CD14-positive monocyte (primary cell): ENCODE measurements around the gene ASMTL. TPM values are rescaled to one million over a fixed set of nuclear protein-coding genes. Genes with fewer than 3 reads are reported as not detected.

Experiments used
- DNase-seq, 3 donors: peaks; one replicate each; pipeline ENCODE4 v3.0.0-alpha.2; 2011 to 2022
- H2AFZ ChIP-seq: 2 replicates; pipeline ENCODE4 v1.6.0; 2012; ENCODE audit warnings: mild to moderate bottlenecking, low read depth, low read length, inconsistent platforms; ENCODE audit not compliant: insufficient read depth, poor library complexity, severe bottlenecking
- H3K27ac ChIP-seq, 2 donors: 1 replicate in 1 of 2; 2 replicates in 1 of 2; pipeline ENCODE4 v1.5.1; 2012 to 2013; ENCODE audit warnings: low read length in 2 of 2, control low read depth in 1 of 2, inconsistent platforms in 1 of 2, low read depth in 1 of 2, mild to moderate bottlenecking in 1 of 2
- H3K27me3 ChIP-seq, 2 donors: one replicate each; pipeline versions ENCODE4 v1.6.0 to v1.6.1; 2011 to 2013; ENCODE audit warnings: low read length in 2 of 2; ENCODE audit not compliant: control insufficient read depth in 2 of 2, insufficient read depth in 2 of 2
- H3K36me3 ChIP-seq, 2 donors: replicated peaks in 1 of 2; 1 replicate in 1 of 2; 2 replicates in 1 of 2; pipeline versions ENCODE4 v1.5.1 to v1.6.1; 2012 to 2013; ENCODE audit warnings: low read length in 2 of 2, control low read depth in 1 of 2, inconsistent platforms in 1 of 2, mild to moderate bottlenecking in 1 of 2; ENCODE audit not compliant: insufficient read depth in 2 of 2, control insufficient read depth in 1 of 2
- H3K4me1 ChIP-seq, 2 donors: 1 replicate in 1 of 2; 2 replicates in 1 of 2; pipeline versions ENCODE4 v1.5.1 to v1.6.1; 2012 to 2013; ENCODE audit warnings: low read length in 2 of 2, control low read depth in 1 of 2, inconsistent platforms in 1 of 2, mild to moderate bottlenecking in 1 of 2, moderate library complexity in 1 of 2; ENCODE audit not compliant: insufficient read depth in 2 of 2, control insufficient read depth in 1 of 2
- H3K4me2 ChIP-seq: replicated peaks from 2 replicates; pipeline ENCODE3; 2012; ENCODE audit warnings: low read length, moderate library complexity, mild to moderate bottlenecking; ENCODE audit not compliant: poor library complexity, severe bottlenecking; ENCODE audit errors: extremely low read depth
- H3K4me3 ChIP-seq, 3 experiments: fragments of 200-600 bp in 1 of 3; sonication (generic) in 1 of 3; replicated peaks in 1 of 3; 1 replicate in 2 of 3; 2 replicates in 1 of 3; pipeline ENCODE4 v1.5.1; 2011 to 2013; ENCODE audit warnings: low read length in 3 of 3, mild to moderate bottlenecking in 3 of 3, control low read depth in 2 of 3, low read depth in 2 of 3, inconsistent platforms in 1 of 3, moderate library complexity in 1 of 3
- H3K79me2 ChIP-seq: 2 replicates; pipeline ENCODE4 v1.6.0; 2012; ENCODE audit warnings: mild to moderate bottlenecking, control low read depth, inconsistent platforms, low read length, moderate library complexity; ENCODE audit not compliant: insufficient read depth
- H3K9ac ChIP-seq: 2 replicates; pipeline ENCODE4 v1.6.0; 2017; ENCODE audit warnings: low read length, mild to moderate bottlenecking; ENCODE audit not compliant: insufficient read depth, poor library complexity, severe bottlenecking
- H3K9me3 ChIP-seq, 2 donors: replicated peaks in 1 of 2; 1 replicate in 1 of 2; 2 replicates in 1 of 2; pipeline versions ENCODE4 v1.5.1 to v1.6.1; 2012 to 2013; ENCODE audit warnings: low read length in 2 of 2, control low read depth in 1 of 2; ENCODE audit not compliant: control insufficient read depth in 1 of 2, insufficient read depth in 1 of 2
- H4K20me1 ChIP-seq: 2 replicates; pipeline ENCODE4 v1.6.0; 2012; ENCODE audit warnings: mild to moderate bottlenecking, low read length, control low read depth, moderate library complexity; ENCODE audit not compliant: insufficient read depth
- H3K27ac Mint-ChIP-seq, 7 donors: one replicate each; pipeline ENCODE4 v1.8.0; 2020; ENCODE audit warnings: mild to moderate bottlenecking in 7 of 7, mixed read lengths in 7 of 7, moderate library complexity in 6 of 7, inconsistent platforms in 2 of 7
- H3K27me3 Mint-ChIP-seq, 3 donors: one replicate each; pipeline ENCODE4 v1.8.0; 2021 to 2022; ENCODE audit warnings: low read depth in 3 of 3, mild to moderate bottlenecking in 3 of 3, mixed read lengths in 3 of 3, moderate library complexity in 3 of 3, inconsistent platforms in 1 of 3
- H3K36me3 Mint-ChIP-seq, 2 donors: one replicate each; pipeline ENCODE4 v1.8.0; 2020; ENCODE audit warnings: mixed read lengths in 2 of 2, inconsistent platforms in 1 of 2, mild to moderate bottlenecking in 1 of 2
- H3K4me1 Mint-ChIP-seq: one replicate; pipeline ENCODE4 v1.8.0; 2020; ENCODE audit warnings: mild to moderate bottlenecking, mixed read lengths
- H3K4me3 Mint-ChIP-seq, 2 donors: one replicate each; pipeline ENCODE4 v1.8.0; 2020; ENCODE audit warnings: mild to moderate bottlenecking in 2 of 2, mixed read lengths in 2 of 2, moderate library complexity in 1 of 2
- H3K9me3 Mint-ChIP-seq, 7 donors: one replicate each; pipeline ENCODE4 v1.8.0; 2020 to 2022; ENCODE audit warnings: mixed read lengths in 7 of 7, mild to moderate bottlenecking in 6 of 7, moderate library complexity in 6 of 7, inconsistent platforms in 2 of 7
- CTCF ChIP-seq: fragments of 200-600 bp; IDR thresholded peaks from one replicate; pipeline ENCODE4 v1.8.0; 2022; ENCODE audit warnings: antibody characterized with exemption, mild to moderate bottlenecking
- WGBS: methylation state at CpG from one replicate; pipeline ENCODE4 v1.1.5; 2013; ENCODE audit warnings: missing lambda C conversion rate; ENCODE audit not compliant: insufficient coverage; 5-methylcytosine and 5-hydroxymethylcytosine counted together
- intact Hi-C, 2 donors: fragments of 100-400 bp; cut with micrococcal nuclease; formaldehyde crosslinking; loops; one replicate each; pipeline versions ENCODE4 v1.15.0 to v1.15.1; 2023
- polyA plus RNA-seq, 3 donors: library from polyadenylated mRNA; depleted of rRNA in 1 of 3; unstranded in 2 of 3; stranded (reverse) in 1 of 3; fragments of 300-500 nt in 2 of 3; fragments of >200 nt in 1 of 3; fragmentation: Illumina TruSeq in 2 of 3; gene quantifications; 1 replicate in 2 of 3; 2 replicates in 1 of 3; pipeline ENCODE4 v1.2.3, GENCODE V29; 2012 to 2021

ASMTL gene
- polyA plus RNA-seq, 3 donors = 19.0 to 31.5 (median 31.0) TPM

GRCh38 chrX:1443496-1444075, 9.1 kb downstream of the ASMTL start:
- Histone ChIP-seq H2AFZ (no peak overlapping the region), H3K4me3 (no peak overlapping the region), H4K20me1 (no peaks in the 10 kb centered on the region), H3K4me1 (no peaks in the 10 kb centered on the region), H3K27me3 (no peaks in the 10 kb centered on the region), H3K9me3 (peaks cover 38 to 73% of the 10 kb centered on the region in 2 donors), H3K27ac (no peak overlapping the region), H3K9ac (no peak overlapping the region), H3K4me2 (no peak overlapping the region), H3K36me3 (peaks cover 8 to 36% of the 10 kb centered on the region in 2 donors), H3K79me2 (no peaks in the 10 kb centered on the region)
- DNase-seq = no peak
- Mint-ChIP-seq H3K27ac (no peak overlapping the region), H3K4me3 (no peak overlapping the region), H3K36me3 (peaks cover 28 to 66% of the 10 kb centered on the region in 2 donors), H3K9me3 (peaks cover 42 to 75% (median 59%) of the 10 kb centered on the region in 7 donors), H3K4me1 (peaks cover 5% of the 10 kb centered on the region), H3K27me3 (peaks cover 0 to 7% (median 2%) of the 10 kb centered on the region in 3 donors)
- intact Hi-C loops = no loop called here
- WGBS = 89% methylated on average over 24 of the region's 26 CpGs
- no peak for TF ChIP-seq CTCF

GRCh38 chrX:1442724-1443367, 9.9 kb downstream of the ASMTL start:
- peaks cover 31 to 70% of the 10 kb centered on the region in 2 donors for H3K9me3 ChIP-seq
- peak overlapping the region in 1 of 7 donors; percentile 21 for H3K27ac Mint-ChIP-seq
- no peak overlapping the region for H3K4me3 Mint-ChIP-seq
- DNase-seq = no peak
- peaks cover 36 to 73% (median 53%) of the 10 kb centered on the region in 7 donors for H3K9me3 Mint-ChIP-seq
- no peak overlapping the region for H3K27ac ChIP-seq
- intact Hi-C loops = no loop called here
- no peaks in the 10 kb centered on the region for H3K27me3 ChIP-seq
- TF ChIP-seq CTCF = no peak
- no peak overlapping the region for H2AFZ ChIP-seq
- H3K9ac ChIP-seq = no peak overlapping the region
- H3K79me2 ChIP-seq = no peaks in the 10 kb centered on the region
- H3K4me2 ChIP-seq = no peak overlapping the region
- H3K4me1 Mint-ChIP-seq = peaks cover 5% of the 10 kb centered on the region
- 91% methylated on average over 26 of the region's 38 CpGs for WGBS
- H3K4me1 ChIP-seq = no peaks in the 10 kb centered on the region
- H3K27me3 Mint-ChIP-seq = peaks cover 0 to 3% (median 2%) of the 10 kb centered on the region in 3 donors
- H4K20me1 ChIP-seq = no peaks in the 10 kb centered on the region
- peaks cover 27 to 66% of the 10 kb centered on the region in 2 donors for H3K36me3 Mint-ChIP-seq
- H3K4me3 ChIP-seq = no peak overlapping the region
- peaks cover 10 to 44% of the 10 kb centered on the region in 2 donors for H3K36me3 ChIP-seq
